Stimulated activated CD8-positive, alpha-beta memory T cell treated with anti-CD3 and anti-CD28 coated beads, Interleukin-7, amount 100 ng/mL, for 1 hour (primary cell): ENCODE data around the gene GGTA1.

ENCODE experiments used
- DNase-seq, 2 donors: peaks; one replicate each; pipeline ENCODE4 v3.0.0-alpha.2; 2020; ENCODE audit warnings: low read depth in 2 of 2

The GGTA1 gene

GRCh38 chr9:121499177-121499426 lies 542 bp downstream of the GGTA1 start:
- no peak for DNase-seq

GRCh38 chr9:121498487-121499176 lies 1.0 kb downstream of the GGTA1 start:
- DNase-seq = no peak

- peak in 1 of 2 donors; percentile 2 for DNase-seq
These were observed 1.5 kb downstream of the GGTA1 start for GRCh38 chr9:121498150-121498486.

GRCh38 chr9:121495976-121496375 lies 3.7 kb downstream of the GGTA1 start:
- no peak for DNase-seq

GRCh38 chr9:121494192-121494591 lies 5.5 kb downstream of the GGTA1 start:
- DNase-seq = no peak

GRCh38 chr9:121491111-121491510 lies 8.5 kb downstream of the GGTA1 start:
- DNase-seq = no peak

- no peak for DNase-seq
These were observed 10.3 kb downstream of the GGTA1 start for GRCh38 chr9:121489344-121489743.

GRCh38 chr9:121486043-121486442 lies 13.6 kb downstream of the GGTA1 start:
- no peak for DNase-seq

GRCh38 chr9:121485623-121486022 lies 14.0 kb downstream of the GGTA1 start:
- no peak for DNase-seq

- no peak for DNase-seq
These were observed 14.8 kb downstream of the GGTA1 start for GRCh38 chr9:121484651-121485446.

- DNase-seq = no peak
These were observed 16.1 kb downstream of the GGTA1 start for GRCh38 chr9:121483473-121484031.

- no peak for DNase-seq
These were observed 16.6 kb downstream of the GGTA1 start for GRCh38 chr9:121483049-121483448.

- DNase-seq = no peak
These were observed 20.6 kb downstream of the GGTA1 start for GRCh38 chr9:121478816-121479676.

- DNase-seq = no peak
These were observed 23.5 kb downstream of the GGTA1 start for GRCh38 chr9:121476156-121476555.

GRCh38 chr9:121474231-121474947 lies 25.3 kb downstream of the GGTA1 start:
- DNase-seq = no peak

- no peak for DNase-seq
These were observed 26.4 kb downstream of the GGTA1 start for GRCh38 chr9:121473229-121473628.

GRCh38 chr9:121472446-121472845 lies 27.2 kb downstream of the GGTA1 start:
- no peak for DNase-seq

- DNase-seq = no peak
These were observed 33.5 kb downstream of the GGTA1 start for GRCh38 chr9:121466142-121466541.

- no peak for DNase-seq
These were observed 34.7 kb downstream of the GGTA1 start for GRCh38 chr9:121464968-121465367.

- DNase-seq = no peak
These were observed 36.4 kb downstream of the GGTA1 start for GRCh38 chr9:121463026-121463807.

GRCh38 chr9:121459513-121459912 lies 40.1 kb downstream of the GGTA1 start:
- DNase-seq = no peak
